ENCODE measurements around the gene PTGDR2. TPM values are rescaled to one million over a fixed set of nuclear protein-coding genes. Genes with fewer than 3 reads are reported as not detected.

The PTGDR2 gene
- total and polyA plus RNA-seq, 9 donors: 0.07 to 0.46 (median 0.15) TPM; not detected in 2

- DNase-seq: no peak
- Histone ChIP-seq H3K9me3 (no peaks in the 10 kb centered on the region), H3K27ac (peak overlapping the region in 1 of 2 donors; percentile 20), H3K27me3 (no peaks in the 10 kb centered on the region), H3K4me1 (ENCODE audit: insufficient read depth) (peaks cover 4% of the 10 kb centered on the region), H3K4me3 (no peak overlapping the region), H3K36me3 (no peaks in the 10 kb centered on the region)
- intact Hi-C loops (cut with DNase I): no loop called here
- no peak for TF ChIP-seq POLR2A (IDR thresholded peaks at IDR 0.05)
- no peak for TF ChIP-seq EP300 (IDR thresholded peaks at IDR 0.05)
- TF ChIP-seq, protein P1, sequence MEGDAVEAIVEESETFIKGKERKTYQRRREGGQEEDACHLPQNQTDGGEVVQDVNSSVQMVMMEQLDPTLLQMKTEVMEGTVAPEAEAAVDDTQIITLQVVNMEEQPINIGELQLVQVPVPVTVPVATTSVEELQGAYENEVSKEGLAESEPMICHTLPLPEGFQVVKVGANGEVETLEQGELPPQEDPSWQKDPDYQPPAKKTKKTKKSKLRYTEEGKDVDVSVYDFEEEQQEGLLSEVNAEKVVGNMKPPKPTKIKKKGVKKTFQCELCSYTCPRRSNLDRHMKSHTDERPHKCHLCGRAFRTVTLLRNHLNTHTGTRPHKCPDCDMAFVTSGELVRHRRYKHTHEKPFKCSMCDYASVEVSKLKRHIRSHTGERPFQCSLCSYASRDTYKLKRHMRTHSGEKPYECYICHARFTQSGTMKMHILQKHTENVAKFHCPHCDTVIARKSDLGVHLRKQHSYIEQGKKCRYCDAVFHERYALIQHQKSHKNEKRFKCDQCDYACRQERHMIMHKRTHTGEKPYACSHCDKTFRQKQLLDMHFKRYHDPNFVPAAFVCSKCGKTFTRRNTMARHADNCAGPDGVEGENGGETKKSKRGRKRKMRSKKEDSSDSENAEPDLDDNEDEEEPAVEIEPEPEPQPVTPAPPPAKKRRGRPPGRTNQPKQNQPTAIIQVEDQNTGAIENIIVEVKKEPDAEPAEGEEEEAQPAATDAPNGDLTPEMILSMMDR (IDR thresholded peaks at IDR 0.05): no peak
- 59 to 77% (median 63%) methylated on average over 8 of the region's 8 CpGs for WGBS, 3 donors
These were observed 25.0 kb upstream of the PTGDR2 start for GRCh38 chr11:60880643-60881282.

DNA sequence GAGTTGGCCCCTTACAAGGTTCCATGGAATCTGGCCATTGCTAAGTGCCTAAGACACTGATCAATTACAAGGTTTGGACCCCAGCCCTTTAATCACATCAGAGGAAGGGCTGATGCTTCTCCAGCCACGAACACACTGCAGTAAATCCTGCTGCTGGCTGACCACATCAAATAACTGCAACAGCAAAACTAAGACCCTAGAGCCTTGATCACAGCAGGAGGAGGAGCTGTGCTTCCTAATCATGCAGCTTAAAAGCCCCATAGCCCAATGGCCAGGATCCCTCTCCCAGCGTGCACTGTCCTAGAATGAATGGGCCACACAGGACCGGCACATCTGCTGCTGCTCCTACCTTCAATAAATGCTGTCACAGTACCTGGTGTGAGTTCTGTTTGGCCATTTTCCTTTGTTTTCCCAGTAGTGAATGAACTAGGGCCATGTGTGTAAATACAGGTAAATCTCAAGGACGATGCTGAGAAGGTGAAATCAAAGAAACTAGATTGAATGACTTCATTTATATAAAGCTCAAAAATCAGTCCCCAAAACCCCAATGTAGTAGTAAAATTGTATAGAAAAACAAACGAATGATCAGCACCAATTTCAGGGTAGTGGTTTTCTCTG, 24.3 kb upstream of the PTGDR2 start:
- TF ChIP-seq EP300 (IDR thresholded peaks at IDR 0.05): no peak
- TF ChIP-seq, protein P1 (IDR thresholded peaks at IDR 0.05): no peak
- Histone ChIP-seq H3K4me3 (no peak overlapping the region), H3K27ac (peak overlapping the region in 1 of 2 donors; percentile 20), H3K36me3 (no peaks in the 10 kb centered on the region), H3K4me1 (ENCODE audit: insufficient read depth) (peaks cover 4% of the 10 kb centered on the region), H3K9me3 (no peaks in the 10 kb centered on the region), H3K27me3 (no peaks in the 10 kb centered on the region)
- DNase-seq: no peak
- intact Hi-C loops (cut with DNase I): no loop called here
- 63 to 74% (median 70%) methylated on average over 5 of the region's 5 CpGs for WGBS, 3 donors

- Histone ChIP-seq H3K27ac (peak overlapping the region; percentile 9 to 61), H3K4me1 (ENCODE audit: insufficient read depth) (peaks cover 4% of the 10 kb centered on the region), H3K4me3 (no peak overlapping the region), H3K9me3 (no peaks in the 10 kb centered on the region), H3K27me3 (no peaks in the 10 kb centered on the region), H3K36me3 (no peaks in the 10 kb centered on the region)
- WGBS, 3 donors: 71 to 74% (median 74%) methylated on average over 1 of the region's 1 CpG
- no peak for DNase-seq
- intact Hi-C loops (cut with DNase I): no loop called here
- TF ChIP-seq EP300 (IDR thresholded peaks at IDR 0.05): no peak
- TF ChIP-seq POLR2A (IDR thresholded peaks at IDR 0.05): no peak
- TF ChIP-seq, protein P1 (IDR thresholded peaks at IDR 0.05): no peak
These were observed 23.4 kb upstream of the PTGDR2 start for GRCh38 chr11:60879104-60879503.

GRCh38 chr11:60878245-60879101, 22.7 kb upstream of the PTGDR2 start:
- Histone ChIP-seq H3K9me3 (no peaks in the 10 kb centered on the region), H3K27me3 (no peaks in the 10 kb centered on the region), H3K27ac (peak overlapping the region; percentile 61 to 78), H3K36me3 (no peaks in the 10 kb centered on the region), H3K4me1 (ENCODE audit: insufficient read depth) (peaks cover 4% of the 10 kb centered on the region), H3K4me3 (no peak overlapping the region)
- intact Hi-C loops (cut with DNase I): no loop called here
- peak in 1 of 5 donors; percentile 41 for DNase-seq
- no peak for TF ChIP-seq POLR2A (IDR thresholded peaks at IDR 0.05)
- TF ChIP-seq EP300 (IDR thresholded peaks at IDR 0.05): no peak
- TF ChIP-seq, protein P1 (IDR thresholded peaks at IDR 0.05): no peak
- 18 to 22% (median 19%) methylated on average over 5 of the region's 5 CpGs for WGBS, 3 donors

Data from ovary (tissue), 9 donors.